B cell (primary cell): Measurements from ENCODE around the gene SYT14. TPM values are rescaled to one million over a fixed set of nuclear protein-coding genes. Genes with fewer than 3 reads are reported as not detected.

Experiments used
- ATAC-seq: fragments of 200-7000 bp; cut with Tn5 transposase; one replicate; pipeline ENCODE4 v1.10.0; 2021; ENCODE audit warnings: low read depth, mild to moderate bottlenecking, moderate number of reproducible peaks, moderate library complexity
- CTCF ChIA-PET: fragments of 350-600 bp; sonication (Branson Sonifier 250); formaldehyde crosslinking; loops from one replicate; lab custom pipeline; 2021; ENCODE audit warnings: antibody characterized with exemption, inconsistent platforms; lab: Charles Lee
- POLR2A ChIA-PET: fragments of 350-600 bp; sonication (Branson Sonifier 250); formaldehyde crosslinking; loops from one replicate; lab custom pipeline; 2021; ENCODE audit warnings: antibody characterized with exemption; lab: Charles Lee
- DNase-seq: peaks from one replicate; pipeline ENCODE4 v3.0.0; 2013
- H2AFZ ChIP-seq: 2 replicates; pipeline ENCODE4 v1.6.1; 2012; ENCODE audit warnings: mild to moderate bottlenecking, low read depth, low read length; ENCODE audit not compliant: insufficient read depth, poor library complexity, severe bottlenecking
- H3K27ac ChIP-seq, 2 donors: 1 replicate in 1 of 2; 2 replicates in 1 of 2; pipeline ENCODE4 v1.5.1; 2012 to 2013; ENCODE audit warnings: low read length in 2 of 2, mild to moderate bottlenecking in 2 of 2, moderate library complexity in 1 of 2
- H3K27me3 ChIP-seq, 4 experiments: fragments of 200-600 bp in 1 of 4; sonication (generic) in 1 of 4; replicated peaks in 1 of 4; 1 replicate in 2 of 4; 2 replicates in 2 of 4; pipeline versions ENCODE4 v1.6.1 to v1.7.0; 2013 to 2016; ENCODE audit warnings: low read length in 3 of 4, mild to moderate bottlenecking in 2 of 4, mixed read lengths in 1 of 4, moderate library complexity in 1 of 4; ENCODE audit not compliant: insufficient read depth in 4 of 4, control insufficient read depth in 3 of 4; ENCODE audit errors: control extremely low read depth in 1 of 4
- H3K36me3 ChIP-seq, 2 experiments: replicated peaks in 1 of 2; 1 replicate in 1 of 2; 2 replicates in 1 of 2; pipeline versions ENCODE4 v1.6.1 to v1.7.1; 2013; ENCODE audit warnings: low read length in 1 of 2; ENCODE audit not compliant: insufficient read depth in 2 of 2, control insufficient read depth in 1 of 2; ENCODE audit errors: control extremely low read depth in 1 of 2, extremely low read depth in 1 of 2
- H3K4me1 ChIP-seq, 2 donors: fragments of 200-600 bp in 1 of 2; sonication (generic) in 1 of 2; 1 replicate in 1 of 2; 2 replicates in 1 of 2; pipeline versions ENCODE4 v1.5.1 to v1.6.1; 2013 to 2017; ENCODE audit warnings: low read length in 2 of 2; ENCODE audit not compliant: control insufficient read depth in 2 of 2, insufficient read depth in 2 of 2
- H3K4me2 ChIP-seq: replicated peaks from 2 replicates; pipeline ENCODE3; 2012; ENCODE audit warnings: mild to moderate bottlenecking, low read depth, low read length; ENCODE audit not compliant: poor library complexity, severe bottlenecking
- H3K4me3 ChIP-seq, 5 experiments: fragments of 200-600 bp in 1 of 5; sonication (generic) in 1 of 5; 1 replicate in 3 of 5; 2 replicates in 2 of 5; pipeline versions ENCODE4 v1.5.1 to v1.7.0; 2011 to 2016; ENCODE audit warnings: low read length in 4 of 5, mild to moderate bottlenecking in 4 of 5, low read depth in 2 of 5, control low read depth in 1 of 5, moderate library complexity in 1 of 5; ENCODE audit not compliant: insufficient read depth in 1 of 5; ENCODE audit errors: control extremely low read depth in 1 of 5, extremely low read depth in 1 of 5
- H3K79me2 ChIP-seq: fragments of 200-600 bp; sonication (generic); one replicate; pipeline ENCODE4 v1.6.0; 2016; ENCODE audit warnings: low read length; ENCODE audit not compliant: control insufficient read depth, insufficient read depth
- H3K9ac ChIP-seq: fragments of 200-600 bp; sonication (generic); 2 replicates; pipeline ENCODE4 v1.6.1; 2017; ENCODE audit warnings: mild to moderate bottlenecking, low read length, moderate library complexity
- H3K9me3 ChIP-seq, 3 donors: one replicate each; pipeline versions ENCODE4 v1.6.1 to v1.7.1; 2013; ENCODE audit warnings: low read length in 2 of 3; ENCODE audit not compliant: control insufficient read depth in 2 of 3, insufficient read depth in 1 of 3; ENCODE audit errors: control extremely low read depth in 1 of 3
- H4K20me1 ChIP-seq: 2 replicates; pipeline ENCODE4 v1.6.0; 2012; ENCODE audit warnings: mild to moderate bottlenecking, low read length; ENCODE audit not compliant: insufficient read depth, control insufficient read depth, poor library complexity, severe bottlenecking
- H3K27ac Mint-ChIP-seq: one replicate; pipeline ENCODE4 v1.8.0; 2021; ENCODE audit warnings: mixed read lengths
- H3K27me3 Mint-ChIP-seq: one replicate; pipeline ENCODE4 v1.8.0; 2021; ENCODE audit warnings: mixed read lengths
- H3K4me1 Mint-ChIP-seq: one replicate; pipeline ENCODE4 v1.8.0; 2021; ENCODE audit warnings: mixed read lengths
- H3K4me3 Mint-ChIP-seq: one replicate; pipeline ENCODE4 v1.8.0; 2021; ENCODE audit warnings: mixed read lengths
- H3K9me3 Mint-ChIP-seq: one replicate; pipeline ENCODE4 v1.8.0; 2022; ENCODE audit warnings: mixed read lengths; ENCODE audit not compliant: insufficient read depth
- EZH2 ChIP-seq: IDR thresholded peaks from 2 replicates; pipeline ENCODE4 v1.6.1; 2012; ENCODE audit warnings: borderline replicate concordance, low read depth, mild to moderate bottlenecking, moderate library complexity, low read length; ENCODE audit not compliant: insufficient read depth, poor library complexity, severe bottlenecking
- WGBS: methylation state at CpG from one replicate; pipeline ENCODE4 v1.1.5; 2013; ENCODE audit warnings: missing lambda C conversion rate; ENCODE audit not compliant: insufficient coverage; 5-methylcytosine and 5-hydroxymethylcytosine counted together
- intact Hi-C: fragments of 100-400 bp; cut with micrococcal nuclease; formaldehyde crosslinking; loops from one replicate; pipeline ENCODE4 v1.10.0; 2022
- polyA plus RNA-seq: library from polyadenylated mRNA; depleted of rRNA; stranded (reverse); fragments of >200 nt; gene quantifications from 2 replicates; pipeline ENCODE4 v1.2.3, GENCODE V29; 2012
- total RNA-seq, 2 donors: library from RNA; stranded (reverse); fragments of 120-200 nt in 1 of 2; gene quantifications; 1 replicate in 1 of 2; 2 replicates in 1 of 2; pipeline versions ENCODE4 v1.2.3 to v1.2.4, GENCODE V29; 2013 to 2022
- TF ChIP-seq, protein P1 (sequence below): fragments of 200-600 bp; IDR thresholded peaks from one replicate; pipeline ENCODE4 v1.8.0; 2022; ENCODE audit warnings: antibody characterized with exemption, mild to moderate bottlenecking

The SYT14 gene
- total and polyA plus RNA-seq, 2 donors (not counting 1 experiment from before 2014, with no cell fraction given) = not detected

DNA sequence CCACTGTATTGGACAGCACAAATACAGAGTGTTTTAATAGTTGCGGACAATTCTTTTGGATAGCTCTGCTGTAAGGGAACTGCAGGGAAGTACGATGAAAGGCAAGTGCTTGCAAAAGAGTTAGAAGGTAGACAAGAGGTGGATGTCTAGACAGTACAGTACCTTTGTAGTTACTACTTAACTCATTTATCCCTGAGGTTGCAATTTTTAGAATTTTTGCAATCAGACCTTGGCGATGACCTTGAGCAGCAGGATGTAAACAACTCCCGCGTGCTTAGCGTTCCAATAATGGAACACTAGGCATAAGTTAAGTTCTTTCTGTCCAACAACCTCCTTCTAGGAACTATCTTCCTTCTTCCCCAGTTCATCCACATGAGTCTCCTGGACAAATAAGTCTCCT is 1.9 kb upstream of the SYT14 start:
- Histone ChIP-seq H3K36me3 (no peaks in the 10 kb centered on the region), H2AFZ (no peak overlapping the region), H3K9ac (no peak overlapping the region), H3K4me2 (no peak overlapping the region), H3K4me3 (no peak overlapping the region), H3K27ac (no peak overlapping the region), H4K20me1 (no peaks in the 10 kb centered on the region), H3K4me1 (peaks cover 4 to 10% of the 10 kb centered on the region in 2 donors), H3K79me2 (no peaks in the 10 kb centered on the region), H3K27me3 (peaks cover 0 to 27% (median 22%) of the 10 kb centered on the region in 4 experiments), H3K9me3 (peaks cover 0 to 1% (median 0%) of the 10 kb centered on the region in 3 donors)
- ATAC-seq = no peak
- ChIA-PET POLR2A (no interaction called here), CTCF (no interaction called here)
- Mint-ChIP-seq H3K4me1 (peaks cover 8% of the 10 kb centered on the region), H3K4me3 (no peak overlapping the region), H3K27me3 (peaks cover 63% of the 10 kb centered on the region), H3K27ac (no peak overlapping the region), H3K9me3 (no peaks in the 10 kb centered on the region)
- intact Hi-C loops = no loop called here
- WGBS = 94% methylated on average over 5 of the region's 6 CpGs
- DNase-seq = no peak
- TF ChIP-seq, protein P1, sequence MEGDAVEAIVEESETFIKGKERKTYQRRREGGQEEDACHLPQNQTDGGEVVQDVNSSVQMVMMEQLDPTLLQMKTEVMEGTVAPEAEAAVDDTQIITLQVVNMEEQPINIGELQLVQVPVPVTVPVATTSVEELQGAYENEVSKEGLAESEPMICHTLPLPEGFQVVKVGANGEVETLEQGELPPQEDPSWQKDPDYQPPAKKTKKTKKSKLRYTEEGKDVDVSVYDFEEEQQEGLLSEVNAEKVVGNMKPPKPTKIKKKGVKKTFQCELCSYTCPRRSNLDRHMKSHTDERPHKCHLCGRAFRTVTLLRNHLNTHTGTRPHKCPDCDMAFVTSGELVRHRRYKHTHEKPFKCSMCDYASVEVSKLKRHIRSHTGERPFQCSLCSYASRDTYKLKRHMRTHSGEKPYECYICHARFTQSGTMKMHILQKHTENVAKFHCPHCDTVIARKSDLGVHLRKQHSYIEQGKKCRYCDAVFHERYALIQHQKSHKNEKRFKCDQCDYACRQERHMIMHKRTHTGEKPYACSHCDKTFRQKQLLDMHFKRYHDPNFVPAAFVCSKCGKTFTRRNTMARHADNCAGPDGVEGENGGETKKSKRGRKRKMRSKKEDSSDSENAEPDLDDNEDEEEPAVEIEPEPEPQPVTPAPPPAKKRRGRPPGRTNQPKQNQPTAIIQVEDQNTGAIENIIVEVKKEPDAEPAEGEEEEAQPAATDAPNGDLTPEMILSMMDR = no peak
- TF ChIP-seq EZH2 = no peak

DNA sequence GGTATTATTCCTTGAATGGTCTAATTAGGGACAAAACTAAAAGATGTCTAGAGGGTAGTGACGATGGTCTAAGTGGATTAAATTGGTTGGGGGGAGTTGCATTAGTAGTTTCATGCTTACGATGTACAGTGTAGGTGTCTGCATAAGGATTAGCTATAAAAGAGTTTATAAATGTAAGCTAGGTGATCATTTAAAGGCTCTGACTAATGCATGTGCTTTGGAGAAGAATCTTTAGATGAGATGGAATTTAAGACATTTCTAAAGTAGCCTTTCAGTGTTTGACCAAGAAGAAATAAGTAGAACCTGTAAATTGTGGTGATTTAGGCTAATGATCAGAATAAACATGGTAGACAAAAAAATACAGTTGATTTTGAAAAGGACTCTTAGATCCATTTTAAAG is 7.4 kb downstream of the SYT14 start:
- POLR2A ChIA-PET = no interaction called here
- H3K27ac Mint-ChIP-seq = no peak overlapping the region
- Histone ChIP-seq H3K79me2 (no peaks in the 10 kb centered on the region), H3K4me1 (no peaks in the 10 kb centered on the region), H3K27me3 (peaks cover 0 to 4% (median 2%) of the 10 kb centered on the region in 4 experiments), H3K4me3 (no peak overlapping the region), H3K36me3 (no peaks in the 10 kb centered on the region), H3K9ac (no peak overlapping the region), H3K27ac (no peak overlapping the region), H2AFZ (no peak overlapping the region), H4K20me1 (no peaks in the 10 kb centered on the region), H3K4me2 (no peak overlapping the region), H3K9me3 (no peaks in the 10 kb centered on the region)
- no peaks in the 10 kb centered on the region for H3K4me1 Mint-ChIP-seq
- intact Hi-C loops = no loop called here
- CTCF ChIA-PET = no interaction called here
- DNase-seq (no peak), ATAC-seq (no peak)
- TF ChIP-seq EZH2 = no peak
- TF ChIP-seq, protein P1 = no peak
- H3K4me3 Mint-ChIP-seq = no peak overlapping the region
- WGBS = 73% methylated on average over 2 of the region's 2 CpGs
- H3K27me3 Mint-ChIP-seq = peaks cover 23% of the 10 kb centered on the region
- no peaks in the 10 kb centered on the region for H3K9me3 Mint-ChIP-seq
